HepG2 (cell line): ENCODE measurements around the gene TUBA8. TPM values are rescaled to one million over a fixed set of nuclear protein-coding genes. Genes with fewer than 3 reads are reported as not detected.

Experiments used
- ATAC-seq: fragments of 200-7000 bp; cut with Tn5 transposase; 3 replicates; pipeline ENCODE4 v1.9.1; 2020; ENCODE audit warnings: mild to moderate bottlenecking, moderate library complexity
- BruUV-seq: library from RNA; stranded (reverse); fragments of 400-500 nt; replicated peaks from 2 replicates; lab custom pipeline; 2021; lab: Mats Ljungman, UMichigan
- CTCF ChIA-PET: fragments of 300-600 bp; formaldehyde crosslinking; extraction: SDS; loops from one replicate; lab custom pipeline; 2021; ENCODE audit warnings: low total read pairs, inconsistent platforms, low intra/inter-chr PET ratio; lab: Yijun Ruan, JAX
- POLR2A ChIA-PET: fragments of 350-600 bp; sonication (Branson Sonifier 250); formaldehyde crosslinking; loops from one replicate; lab custom pipeline; 2020; ENCODE audit warnings: antibody characterized with exemption, inconsistent platforms; lab: Yijun Ruan, JAX
- DNase-seq: peaks from one replicate; pipeline ENCODE4 v3.0.0-alpha.2; 2015; ENCODE audit warnings: low spot score
- FAIRE-seq: peaks from 3 replicates; lab custom pipeline; 2011; peaks lifted over from hg19 to GRCh38; lab: Jason Lieb, UNC
- H2AFZ ChIP-seq: one replicate; pipeline ENCODE4 v1.6.1; 2011; ENCODE audit warnings: low read length, inconsistent platforms
- H3K27ac ChIP-seq: fragments of 300-600 bp; 3 replicates; pipeline ENCODE4 v1.8.0; 2011; ENCODE audit warnings: mixed run types, mild to moderate bottlenecking, mixed read lengths, low read length, inconsistent platforms; ENCODE audit not compliant: insufficient read depth; ENCODE audit errors: extremely low read length
- H3K27me3 ChIP-seq, 2 experiments: fragments of 200-600 bp in 1 of 2; 2 replicates in 1 of 2; 3 replicates in 1 of 2; pipeline versions ENCODE4 v1.6.0 to v1.8.0; 2011; ENCODE audit warnings: low read length in 2 of 2, mild to moderate bottlenecking in 2 of 2, moderate library complexity in 2 of 2, inconsistent platforms in 1 of 2; ENCODE audit not compliant: insufficient read depth in 2 of 2, control insufficient read depth in 1 of 2
- H3K36me3 ChIP-seq, 2 experiments: fragments of 200-600 bp in 1 of 2; replicated peaks in 1 of 2; 2 replicates in 1 of 2; 3 replicates in 1 of 2; pipeline versions ENCODE4 v1.5.1 to v1.8.0; 2011; ENCODE audit warnings: low read length in 2 of 2, inconsistent platforms in 1 of 2; ENCODE audit not compliant: insufficient read depth in 2 of 2, control insufficient read depth in 1 of 2
- H3K4me1 ChIP-seq: 2 replicates; pipeline ENCODE4 v1.5.1; 2012; ENCODE audit warnings: low read length, inconsistent platforms; ENCODE audit not compliant: insufficient read depth
- H3K4me2 ChIP-seq: 2 replicates; pipeline ENCODE4 v1.6.0; 2011; ENCODE audit warnings: low read depth, low read length, inconsistent platforms
- H3K4me3 ChIP-seq, 3 experiments: fragments of 200-600 bp in 1 of 3; sonication (generic), shearing (Covaris generic) in 1 of 3; replicated peaks in 1 of 3; 2 replicates each; pipeline ENCODE4 v1.5.1; 2011 to 2016; ENCODE audit warnings: low read length in 3 of 3, inconsistent platforms in 2 of 3, low read depth in 2 of 3, mild to moderate bottlenecking in 2 of 3, control low read depth in 1 of 3, mixed read lengths in 1 of 3; ENCODE audit not compliant: insufficient read depth in 1 of 3
- H3K79me2 ChIP-seq: one replicate; pipeline ENCODE4 v1.6.1; 2011; ENCODE audit warnings: low read length, inconsistent platforms; ENCODE audit not compliant: insufficient read depth
- H3K9ac ChIP-seq: 2 replicates; pipeline ENCODE4 v1.6.0; 2011; ENCODE audit warnings: mild to moderate bottlenecking, low read depth, low read length, inconsistent platforms; ENCODE audit not compliant: insufficient read depth
- H3K9me3 ChIP-seq: 2 replicates; pipeline ENCODE4 v1.5.1; 2012; ENCODE audit warnings: mild to moderate bottlenecking, low read length
- H4K20me1 ChIP-seq: 2 replicates; pipeline ENCODE4 v1.6.0; 2011; ENCODE audit warnings: inconsistent platforms, mild to moderate bottlenecking, low read length, moderate library complexity; ENCODE audit not compliant: insufficient read depth
- SRF ChIP-seq: IDR thresholded peaks from 2 replicates; pipeline ENCODE4 v1.6.1; 2011; ENCODE audit warnings: mild to moderate bottlenecking, low read depth, low read length, moderate library complexity
- SRSF9 ChIP-seq: fragments of 200-400 bp; formaldehyde crosslinking; IDR thresholded peaks from 2 replicates; pipeline ENCODE4 v1.6.1; 2018; ENCODE audit warnings: borderline replicate concordance, mild to moderate bottlenecking, low read depth, low read length; ENCODE audit not compliant: insufficient read depth, poor library complexity, severe bottlenecking
- SRY ChIP-seq: sonication (generic); formaldehyde crosslinking; IDR thresholded peaks from 2 replicates; pipeline ENCODE4 v1.8.0; 2022; ENCODE audit warnings: mild to moderate bottlenecking, missing genetic modification reagents
- ZNF143 ChIP-seq: sonication (generic); formaldehyde crosslinking; IDR thresholded peaks from 2 replicates; pipeline ENCODE4 v1.4.0; 2020; ENCODE audit warnings: missing genetic modification reagents
- ZNF317 ChIP-seq: sonication (generic); formaldehyde crosslinking; IDR thresholded peaks from 2 replicates; pipeline ENCODE4 v1.5.0; 2020; ENCODE audit warnings: mild to moderate bottlenecking, missing genetic modification reagents
- ZNF629 ChIP-seq: sonication (generic); formaldehyde crosslinking; conservative IDR thresholded peaks from 2 replicates; pipeline ENCODE4 v1.5.0; 2020; ENCODE audit warnings: missing genetic modification reagents
- WGBS: methylation state at CpG from one replicate; pipeline ENCODE4 v1.1.6; 2017; ENCODE audit warnings: low lambda C conversion rate; 5-methylcytosine and 5-hydroxymethylcytosine counted together
- in situ Hi-C: cut with HindIII; loops from 2 replicates; pipeline ENCODE4 v1.10.0; 2017; ENCODE audit warnings: low pct_unique_long_range_greater_than_20kb; ENCODE audit not compliant: extremely low pct_ligation_motif_present
- intact Hi-C: fragments of 100-400 bp; cut with micrococcal nuclease; formaldehyde crosslinking; loops from one replicate; pipeline ENCODE4 v1.10.0; 2022; ENCODE audit not compliant: unreplicated experiment
- polyA plus RNA-seq, 8 experiments: library from polyadenylated mRNA; depleted of rRNA in 3 of 8; stranded (reverse) in 7 of 8; unstranded in 1 of 8; fragments of >200 nt; fragmentation: Illumina TruSeq in 4 of 8; extraction: Trizol in 4 of 8; gene quantifications; 2 replicates each; pipeline versions ENCODE4 v1.2.1 to v1.2.3, GENCODE V29; 2011 to 2016; ENCODE audit warnings: low read depth in 4 of 8, missing spikeins in 1 of 8, mixed read lengths in 1 of 8; ENCODE audit not compliant: insufficient read depth in 1 of 8
- total RNA-seq, 5 experiments: library from RNA; depleted of rRNA; stranded (reverse); fragments of >200 nt; fragmentation: Illumina TruSeq; extraction: Trizol; gene quantifications; 2 replicates each; pipeline ENCODE4 v1.2.3, GENCODE V29; 2016; ENCODE audit warnings: low read depth in 1 of 5
- TF ChIP-seq, protein P1 (sequence below): sonication (generic); formaldehyde crosslinking; IDR thresholded peaks from 2 replicates; pipeline ENCODE4 v1.4.0; 2020; ENCODE audit warnings: mild to moderate bottlenecking, missing genetic modification reagents
- TF ChIP-seq, protein P2 (sequence below): IDR thresholded peaks from 2 replicates; pipeline ENCODE4 v1.4.0; 2020; ENCODE audit warnings: mild to moderate bottlenecking, missing genetic modification reagents

The TUBA8 gene
- total and polyA plus RNA-seq, 2 of the 13 experiments (the other 11 are each of a cell fraction or from before 2014, with no cell fraction given): 0.35 to 0.69 TPM

DNA sequence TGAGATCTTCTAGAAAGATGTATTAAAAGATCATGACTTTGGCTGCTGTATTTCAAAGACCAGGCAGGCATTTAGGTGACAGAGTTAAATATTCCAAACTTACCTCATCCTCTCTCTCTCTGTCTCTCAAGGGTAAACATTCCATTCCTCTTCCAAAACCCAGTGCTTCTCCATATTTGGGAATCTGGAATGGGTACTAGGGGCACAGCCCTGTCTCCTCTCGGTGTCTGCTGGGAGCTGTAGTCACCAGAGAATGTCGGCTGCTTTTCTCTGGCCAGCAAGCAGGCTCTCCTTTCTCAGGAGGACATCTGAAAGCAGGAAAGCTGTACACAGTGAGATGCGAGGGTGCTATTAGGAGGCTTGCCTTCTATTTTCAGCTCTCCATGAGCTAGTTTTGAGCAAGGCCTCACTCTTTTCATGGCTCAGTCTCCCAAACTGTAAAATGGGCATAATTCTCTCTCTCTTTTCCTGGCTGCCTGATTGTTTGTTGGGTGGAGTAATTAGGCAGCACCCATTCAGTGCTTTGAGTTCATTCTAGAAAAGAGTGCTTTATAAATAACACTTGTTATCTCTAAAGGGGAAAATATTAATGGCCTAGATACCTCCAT, 42.1 kb upstream of the TUBA8 start:
- H3K79me2 ChIP-seq: no peaks in the 10 kb centered on the region
- no peak for FAIRE-seq
- H3K4me3 ChIP-seq: peak overlapping the region in 2 of 3 experiments; percentile 3 to 45; a peak in 3 of 6 replicates
- TSS peak; percentile 76 for BruUV-seq
- H3K27me3 ChIP-seq: no peaks in the 10 kb centered on the region
- peak; percentile 55 for DNase-seq
- peaks cover 74% of the 10 kb centered on the region for H3K4me1 ChIP-seq
- H3K9ac ChIP-seq: 0 out of 2 replicates have a peak overlapping the region, but pooled peaks have one; percentile 9
- CTCF ChIA-PET: no interaction called here
- 10% methylated on average over 3 of the region's 3 CpGs for WGBS
- ATAC-seq: peak; percentile 37
- peak overlapping the region; percentile 73 for H2AFZ ChIP-seq
- in situ Hi-C loops (no loop called here), intact Hi-C loops (no loop called here)
- H3K9me3 ChIP-seq: no peaks in the 10 kb centered on the region
- H3K27ac ChIP-seq: no peak overlapping the region
- peak; percentile 89 for TF ChIP-seq SRF
- TF ChIP-seq SRY: no peak
- peak; percentile 93 for TF ChIP-seq ZNF629 (CRISPR knock-in tag)
- TF ChIP-seq, protein P1, sequence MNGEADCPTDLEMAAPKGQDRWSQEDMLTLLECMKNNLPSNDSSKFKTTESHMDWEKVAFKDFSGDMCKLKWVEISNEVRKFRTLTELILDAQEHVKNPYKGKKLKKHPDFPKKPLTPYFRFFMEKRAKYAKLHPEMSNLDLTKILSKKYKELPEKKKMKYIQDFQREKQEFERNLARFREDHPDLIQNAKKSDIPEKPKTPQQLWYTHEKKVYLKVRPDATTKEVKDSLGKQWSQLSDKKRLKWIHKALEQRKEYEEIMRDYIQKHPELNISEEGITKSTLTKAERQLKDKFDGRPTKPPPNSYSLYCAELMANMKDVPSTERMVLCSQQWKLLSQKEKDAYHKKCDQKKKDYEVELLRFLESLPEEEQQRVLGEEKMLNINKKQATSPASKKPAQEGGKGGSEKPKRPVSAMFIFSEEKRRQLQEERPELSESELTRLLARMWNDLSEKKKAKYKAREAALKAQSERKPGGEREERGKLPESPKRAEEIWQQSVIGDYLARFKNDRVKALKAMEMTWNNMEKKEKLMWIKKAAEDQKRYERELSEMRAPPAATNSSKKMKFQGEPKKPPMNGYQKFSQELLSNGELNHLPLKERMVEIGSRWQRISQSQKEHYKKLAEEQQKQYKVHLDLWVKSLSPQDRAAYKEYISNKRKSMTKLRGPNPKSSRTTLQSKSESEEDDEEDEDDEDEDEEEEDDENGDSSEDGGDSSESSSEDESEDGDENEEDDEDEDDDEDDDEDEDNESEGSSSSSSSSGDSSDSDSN (CRISPR knock-in tag): 0 out of 2 replicates have a peak, but pooled peaks have one; percentile 9
- TF ChIP-seq SRSF9: no peak
- TF ChIP-seq ZNF317: peak; percentile 96
- TF ChIP-seq, protein P2, sequence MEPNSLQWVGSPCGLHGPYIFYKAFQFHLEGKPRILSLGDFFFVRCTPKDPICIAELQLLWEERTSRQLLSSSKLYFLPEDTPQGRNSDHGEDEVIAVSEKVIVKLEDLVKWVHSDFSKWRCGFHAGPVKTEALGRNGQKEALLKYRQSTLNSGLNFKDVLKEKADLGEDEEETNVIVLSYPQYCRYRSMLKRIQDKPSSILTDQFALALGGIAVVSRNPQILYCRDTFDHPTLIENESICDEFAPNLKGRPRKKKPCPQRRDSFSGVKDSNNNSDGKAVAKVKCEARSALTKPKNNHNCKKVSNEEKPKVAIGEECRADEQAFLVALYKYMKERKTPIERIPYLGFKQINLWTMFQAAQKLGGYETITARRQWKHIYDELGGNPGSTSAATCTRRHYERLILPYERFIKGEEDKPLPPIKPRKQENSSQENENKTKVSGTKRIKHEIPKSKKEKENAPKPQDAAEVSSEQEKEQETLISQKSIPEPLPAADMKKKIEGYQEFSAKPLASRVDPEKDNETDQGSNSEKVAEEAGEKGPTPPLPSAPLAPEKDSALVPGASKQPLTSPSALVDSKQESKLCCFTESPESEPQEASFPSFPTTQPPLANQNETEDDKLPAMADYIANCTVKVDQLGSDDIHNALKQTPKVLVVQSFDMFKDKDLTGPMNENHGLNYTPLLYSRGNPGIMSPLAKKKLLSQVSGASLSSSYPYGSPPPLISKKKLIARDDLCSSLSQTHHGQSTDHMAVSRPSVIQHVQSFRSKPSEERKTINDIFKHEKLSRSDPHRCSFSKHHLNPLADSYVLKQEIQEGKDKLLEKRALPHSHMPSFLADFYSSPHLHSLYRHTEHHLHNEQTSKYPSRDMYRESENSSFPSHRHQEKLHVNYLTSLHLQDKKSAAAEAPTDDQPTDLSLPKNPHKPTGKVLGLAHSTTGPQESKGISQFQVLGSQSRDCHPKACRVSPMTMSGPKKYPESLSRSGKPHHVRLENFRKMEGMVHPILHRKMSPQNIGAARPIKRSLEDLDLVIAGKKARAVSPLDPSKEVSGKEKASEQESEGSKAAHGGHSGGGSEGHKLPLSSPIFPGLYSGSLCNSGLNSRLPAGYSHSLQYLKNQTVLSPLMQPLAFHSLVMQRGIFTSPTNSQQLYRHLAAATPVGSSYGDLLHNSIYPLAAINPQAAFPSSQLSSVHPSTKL (CRISPR knock-in tag): no peak
- TF ChIP-seq ZNF143: peak; percentile 51; the same call in 1 of the 2 replicates
- no peaks in the 10 kb centered on the region for H4K20me1 ChIP-seq
- peak overlapping the region; percentile 73 for H3K4me2 ChIP-seq
- POLR2A ChIA-PET: interaction anchor here (1.5 to 2.2 kb wide), 4 partner anchors 9 to 33 kb away, joined by 3 to 16 read pairs (median 10); partner anchors contain the start of gene PEX26
- no peaks in the 10 kb centered on the region for H3K36me3 ChIP-seq
